Sigmoid colon (tissue), 4 donors: ENCODE results near the gene UQCC2.

Experiments
- EP300 ChIP-seq, 4 donors: sonication (generic); formaldehyde crosslinking; IDR thresholded peaks; one replicate each; pipeline ENCODE4 v1.6.1; 2017; ENCODE audit warnings: antibody characterized with exemption in 4 of 4
- POLR2A ChIP-seq, 2 donors: fragments of 450-650 bp; IDR thresholded peaks; one replicate each; pipeline ENCODE4 v1.6.1; 2016; ENCODE audit warnings: antibody characterized with exemption in 2 of 2, mild to moderate bottlenecking in 2 of 2, moderate library complexity in 2 of 2
- POLR2AphosphoS5 ChIP-seq, 4 donors: sonication (generic); formaldehyde crosslinking; IDR thresholded peaks; one replicate each; pipeline ENCODE4 v1.6.1; 2017; ENCODE audit warnings: antibody characterized with exemption in 4 of 4
- TF ChIP-seq, protein P1 (sequence below), 4 experiments: fragments of 450-650 bp in 3 of 4; fragments of 200-600 bp in 1 of 4; IDR thresholded peaks; one replicate each; pipeline ENCODE4 v1.5.1; 2016 to 2019; ENCODE audit warnings: antibody characterized with exemption in 4 of 4, mild to moderate bottlenecking in 3 of 4, moderate library complexity in 2 of 4

DNA sequence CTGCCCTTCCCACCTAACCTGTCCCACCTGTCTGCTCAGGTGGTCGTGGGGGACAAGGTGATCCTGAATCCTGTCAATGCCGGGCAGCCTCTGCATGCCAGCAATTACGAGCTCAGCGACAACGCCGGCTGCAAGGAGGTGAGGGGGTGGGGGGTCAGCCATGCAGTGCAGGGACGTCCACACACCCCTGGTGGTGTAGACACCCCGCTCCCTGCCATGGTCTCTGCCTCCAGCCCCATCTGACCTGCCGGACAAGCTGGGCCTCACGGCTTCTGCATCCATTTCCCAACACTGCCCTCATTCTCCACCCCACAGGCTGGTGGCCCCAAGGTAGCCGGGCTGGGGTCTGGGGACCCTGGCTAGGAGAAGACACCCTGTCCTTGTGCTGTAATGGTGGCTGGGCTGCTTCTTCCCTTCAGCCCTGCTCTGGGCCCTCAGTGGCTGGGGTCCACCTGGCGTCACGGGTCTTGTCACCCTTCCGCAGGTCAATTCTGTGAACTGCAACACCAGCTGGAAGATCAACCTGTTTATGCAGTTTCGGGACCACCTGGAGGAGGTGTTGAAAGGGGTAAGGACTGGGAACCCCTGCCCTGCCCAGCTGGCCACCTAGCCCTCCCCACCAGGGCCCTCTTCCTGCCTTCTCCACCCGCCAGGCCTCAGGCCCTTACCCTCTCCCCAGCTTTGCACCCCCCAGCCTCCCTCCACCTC is 52.4 kb downstream of the UQCC2 start:
- TF ChIP-seq EP300 (IDR thresholded peaks at IDR 0.05) (no peak), POLR2A (IDR thresholded peaks at IDR 0.05) (no peak), POLR2AphosphoS5 (IDR thresholded peaks at IDR 0.05) (no peak)
- TF ChIP-seq, protein P1, sequence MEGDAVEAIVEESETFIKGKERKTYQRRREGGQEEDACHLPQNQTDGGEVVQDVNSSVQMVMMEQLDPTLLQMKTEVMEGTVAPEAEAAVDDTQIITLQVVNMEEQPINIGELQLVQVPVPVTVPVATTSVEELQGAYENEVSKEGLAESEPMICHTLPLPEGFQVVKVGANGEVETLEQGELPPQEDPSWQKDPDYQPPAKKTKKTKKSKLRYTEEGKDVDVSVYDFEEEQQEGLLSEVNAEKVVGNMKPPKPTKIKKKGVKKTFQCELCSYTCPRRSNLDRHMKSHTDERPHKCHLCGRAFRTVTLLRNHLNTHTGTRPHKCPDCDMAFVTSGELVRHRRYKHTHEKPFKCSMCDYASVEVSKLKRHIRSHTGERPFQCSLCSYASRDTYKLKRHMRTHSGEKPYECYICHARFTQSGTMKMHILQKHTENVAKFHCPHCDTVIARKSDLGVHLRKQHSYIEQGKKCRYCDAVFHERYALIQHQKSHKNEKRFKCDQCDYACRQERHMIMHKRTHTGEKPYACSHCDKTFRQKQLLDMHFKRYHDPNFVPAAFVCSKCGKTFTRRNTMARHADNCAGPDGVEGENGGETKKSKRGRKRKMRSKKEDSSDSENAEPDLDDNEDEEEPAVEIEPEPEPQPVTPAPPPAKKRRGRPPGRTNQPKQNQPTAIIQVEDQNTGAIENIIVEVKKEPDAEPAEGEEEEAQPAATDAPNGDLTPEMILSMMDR (IDR thresholded peaks at IDR 0.05) = no peak
